ENCODE measurements around the gene TOPBP1. TPM values are rescaled to one million over a fixed set of nuclear protein-coding genes. Genes with fewer than 3 reads are reported as not detected.
"Not testable (repeated sequence)": the region's sequence is repeated elsewhere in the genome, so short reads cannot be mapped to it uniquely, and the experiment has no call there.

Gene TOPBP1
- total and polyA plus RNA-seq, 12 donors: 6.7 to 62.1 (median 13.3) TPM

DNA sequence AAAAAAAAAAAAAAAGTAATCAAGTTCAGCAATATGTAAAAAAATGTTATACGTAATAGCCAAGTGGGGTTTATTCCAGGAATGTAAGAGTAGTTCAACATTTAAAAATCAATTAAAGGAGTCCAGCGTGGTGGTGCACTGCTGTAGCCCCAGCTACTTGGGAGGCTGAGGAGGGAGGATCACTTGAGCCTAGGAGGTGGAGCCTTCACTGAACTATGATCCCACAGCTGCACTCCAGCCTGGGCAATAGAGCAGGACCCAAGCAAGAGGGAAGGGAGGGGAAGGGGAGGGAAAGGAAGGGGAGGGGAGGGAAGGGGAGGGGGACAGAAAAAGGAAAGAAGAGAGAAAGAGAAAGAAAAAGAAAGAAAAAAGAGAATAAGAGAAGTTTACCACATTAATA lies 10.7 kb upstream of the TOPBP1 start:
- H3K36me3 ChIP-seq (replicated peaks in 1 of 2): no peaks in the 10 kb centered on the region
- no peaks in the 10 kb centered on the region for H3K4me1 ChIP-seq (replicated peaks in 1 of 2)
- H3K4me3 ChIP-seq: no peak overlapping the region
- 83 to 94% (median 92%) methylated on average over 2 of the region's 2 CpGs for WGBS, 4 donors
- peaks cover 14% of the 10 kb centered on the region for H3K27me3 ChIP-seq
- intact Hi-C loops (cut with DNase I): no loop called here
- H3K27ac ChIP-seq: no peak overlapping the region
- TF ChIP-seq CTCF (IDR thresholded peaks at IDR 0.05) (no peak), POLR2A (IDR thresholded peaks at IDR 0.05) (no peak)
- DNase-seq: no peak
- no peaks in the 10 kb centered on the region for H3K9me3 ChIP-seq (replicated peaks in 1 of 3)

DNA sequence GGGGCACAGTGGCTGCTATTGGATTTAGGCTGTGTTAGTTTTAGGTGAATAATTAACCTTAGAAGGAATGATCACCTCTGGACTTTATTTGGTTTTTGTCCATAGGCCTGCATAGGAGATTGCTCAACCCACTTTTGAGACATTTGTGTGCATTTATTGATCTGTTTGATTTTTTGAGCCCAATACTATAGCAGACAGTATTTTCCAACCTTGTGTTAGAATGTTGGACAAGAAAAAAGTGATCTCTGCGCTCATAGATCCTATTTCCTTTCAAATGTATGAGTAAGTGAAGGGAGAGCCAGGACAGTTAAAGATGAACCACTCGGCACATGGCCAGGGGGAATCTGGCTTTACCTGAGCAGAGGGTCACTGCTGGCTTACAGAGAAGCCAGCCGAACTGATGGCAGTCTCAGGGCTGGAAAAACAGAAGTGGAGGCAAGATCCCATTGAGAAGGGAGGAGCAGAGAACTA lies 8.8 kb upstream of the TOPBP1 start:
- 79 to 89% (median 83%) methylated on average over 3 of the region's 3 CpGs for WGBS, 4 donors
- DNase-seq: no peak

GRCh38 chr3:133669949-133670524 lies 8.3 kb upstream of the TOPBP1 start:
- no peak overlapping the region for H3K4me3 ChIP-seq
- WGBS, 4 donors: 78 to 90% (median 81%) methylated on average over 4 of the region's 4 CpGs
- intact Hi-C loops (cut with DNase I): loop anchor here in 1 of 2 donors (10.0 kb wide), 1 partner anchor 245 kb away; no protein-coding TSS in a partner anchor
- peaks cover 14% of the 10 kb centered on the region for H3K27me3 ChIP-seq
- no peak overlapping the region for H3K27ac ChIP-seq
- no peak for DNase-seq
- no peak for TF ChIP-seq CTCF (IDR thresholded peaks at IDR 0.05)
- no peak for TF ChIP-seq POLR2A (IDR thresholded peaks at IDR 0.05)
- no peaks in the 10 kb centered on the region for H3K36me3 ChIP-seq (replicated peaks in 1 of 2)
- no peaks in the 10 kb centered on the region for H3K9me3 ChIP-seq (replicated peaks in 1 of 3)
- no peaks in the 10 kb centered on the region for H3K4me1 ChIP-seq (replicated peaks in 1 of 2)

More for the DNA sequence above, 8.8 kb upstream of the TOPBP1 start:
- no peak overlapping the region for H3K27ac ChIP-seq
- no peaks in the 10 kb centered on the region for H3K4me1 ChIP-seq (replicated peaks in 1 of 2)
- TF ChIP-seq POLR2A (IDR thresholded peaks at IDR 0.05): no peak
- no peak for TF ChIP-seq CTCF (IDR thresholded peaks at IDR 0.05)
- peaks cover 14% of the 10 kb centered on the region for H3K27me3 ChIP-seq
- no peaks in the 10 kb centered on the region for H3K36me3 ChIP-seq (replicated peaks in 1 of 2)
- H3K4me3 ChIP-seq: no peak overlapping the region
- H3K9me3 ChIP-seq (replicated peaks in 1 of 3): no peaks in the 10 kb centered on the region
- intact Hi-C loops (cut with DNase I): no loop called here

DNA sequence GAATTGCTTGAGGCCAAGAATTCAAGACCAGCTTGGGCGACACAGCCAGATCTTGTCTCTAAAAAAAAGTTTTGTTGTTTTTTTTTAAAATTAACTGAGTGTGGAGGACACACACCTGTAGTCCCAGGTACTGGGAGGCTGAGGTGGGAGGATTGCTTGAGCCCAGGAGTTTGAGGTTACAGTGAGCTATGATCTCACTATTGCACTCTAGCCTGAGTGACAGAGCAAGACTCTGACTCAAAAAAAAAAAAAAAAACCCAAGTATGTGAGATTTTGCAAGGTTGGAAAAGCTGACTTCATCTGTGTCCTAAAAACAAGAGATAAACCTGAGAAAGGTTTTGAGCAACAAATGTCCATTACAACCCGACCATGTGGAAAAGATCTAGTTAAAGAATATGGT lies 5.4 kb upstream of the TOPBP1 start:
- intact Hi-C loops (cut with DNase I): loop anchor here in 1 of 2 donors (10.0 kb wide), 1 partner anchor 248 kb away; no protein-coding TSS in a partner anchor
- TF ChIP-seq POLR2A (IDR thresholded peaks at IDR 0.05) (no peak), CTCF (IDR thresholded peaks at IDR 0.05) (no peak)
- H3K27ac ChIP-seq: no peak overlapping the region
- no peak for DNase-seq
- H3K36me3 ChIP-seq (replicated peaks in 1 of 2): no peaks in the 10 kb centered on the region
- H3K9me3 ChIP-seq (replicated peaks in 1 of 3): no peaks in the 10 kb centered on the region
- WGBS, 4 donors: 83 to 94% (median 93%) methylated on average over 2 of the region's 2 CpGs
- no peaks in the 10 kb centered on the region for H3K27me3 ChIP-seq
- H3K4me3 ChIP-seq: no peak overlapping the region
- H3K4me1 ChIP-seq (replicated peaks in 1 of 2): peaks cover 4 to 8% of the 10 kb centered on the region in 2 donors

DNA sequence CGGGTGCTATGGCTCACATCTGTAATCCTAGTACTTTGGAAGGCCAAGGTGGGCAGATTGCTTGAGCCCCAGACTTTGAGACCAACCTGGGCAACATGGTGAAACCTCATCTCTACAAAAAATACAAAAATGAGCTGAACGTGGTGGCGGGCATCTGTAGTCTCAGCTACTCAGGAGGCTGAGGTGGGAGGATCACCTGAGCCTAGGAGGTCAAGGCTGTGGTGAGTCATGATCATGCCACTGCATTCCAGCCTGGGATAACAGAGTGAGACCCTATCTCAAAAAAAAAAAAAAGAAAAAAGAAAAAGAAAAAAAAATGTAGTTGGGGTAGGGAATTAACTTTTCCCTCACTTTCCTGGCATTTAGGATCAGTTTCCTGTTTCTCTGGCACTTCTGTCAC lies 3.4 kb upstream of the TOPBP1 start:
- peaks cover 14 to 16% of the 10 kb centered on the region in 2 donors for H3K4me1 ChIP-seq (replicated peaks in 1 of 2)
- H3K4me3 ChIP-seq; H3K9me3 ChIP-seq (replicated peaks in 1 of 3); DNase-seq; H3K27me3 ChIP-seq; H3K36me3 ChIP-seq (replicated peaks in 1 of 2); H3K27ac ChIP-seq: not testable (repeated sequence)
- intact Hi-C loops (cut with DNase I): loop anchor here in 1 of 2 donors (10.0 kb wide), 1 partner anchor 250 kb away; no protein-coding TSS in a partner anchor
- WGBS, 4 donors: 87 to 95% (median 89%) methylated on average over 2 to 3 of the region's 3 CpGs
